GM19240 (cell line): ENCODE data around the gene STK25.

Experiments
- DNase-seq: peaks from one replicate; pipeline ENCODE4 v3.0.0; 2011; ENCODE audit warnings: low spot score; ENCODE audit not compliant: insufficient read length

STK25 gene

GRCh38 chr2:241508240-241509154 is at the start of gene STK25:
Gene STK25 (minus strand): TSS chr2:241508584. CDS start chr2:241508035, 549 bp downstream.
- peak; percentile 93 for DNase-seq

GRCh38 chr2:241556746-241557145 is 48.4 kb upstream of the STK25 start:
- DNase-seq, result no peak

- DNase-seq, result no peak
Observed at GRCh38 chr2:241555711-241556110, 47.3 kb upstream of the STK25 start.

- DNase-seq, result no peak
Observed at GRCh38 chr2:241554610-241555322, 46.4 kb upstream of the STK25 start.

GRCh38 chr2:241553981-241554380 is 45.6 kb upstream of the STK25 start:
- no peak for DNase-seq

- no peak for DNase-seq
Observed at GRCh38 chr2:241553512-241553830, 45.1 kb upstream of the STK25 start.

- DNase-seq, result no peak
Observed at GRCh38 chr2:241551998-241552737, 43.8 kb upstream of the STK25 start.

GRCh38 chr2:241551599-241551997 is 43.2 kb upstream of the STK25 start:
- DNase-seq, result no peak

- DNase-seq, result no peak
Observed at GRCh38 chr2:241550616-241551580, 42.5 kb upstream of the STK25 start.

- no peak for DNase-seq
Observed at GRCh38 chr2:241548451-241548835, 40.1 kb upstream of the STK25 start.

- DNase-seq, result no peak
Observed at GRCh38 chr2:241547781-241548450, 39.5 kb upstream of the STK25 start.

- no peak for DNase-seq
Observed at GRCh38 chr2:241546771-241547498, 38.6 kb upstream of the STK25 start.

- no peak for DNase-seq
Observed at GRCh38 chr2:241545523-241546473, 37.4 kb upstream of the STK25 start.

GRCh38 chr2:241545106-241545505 is 36.7 kb upstream of the STK25 start:
- no peak for DNase-seq

GRCh38 chr2:241542278-241542605 is 33.9 kb upstream of the STK25 start:
- DNase-seq, result peak; percentile 1

- no peak for DNase-seq
Observed at GRCh38 chr2:241541564-241542277, 33.3 kb upstream of the STK25 start.

- DNase-seq, result peak; percentile 29
Observed at GRCh38 chr2:241540771-241541561, 32.6 kb upstream of the STK25 start.
